Activated naive CD8-positive, alpha-beta T cell treated with anti-CD3 and anti-CD28 coated beads for 36 hours (primary cell): Measurements from ENCODE around the gene TAF4. TPM values are rescaled to one million over a fixed set of nuclear protein-coding genes. Genes with fewer than 3 reads are reported as not detected.
"Not testable (repeated sequence)": the region's sequence is repeated elsewhere in the genome, so short reads cannot be mapped to it uniquely, and the experiment has no call there.

Source experiments
- DNase-seq: peaks from one replicate; pipeline ENCODE4 v3.0.0; 2021
- H3K27ac Mint-ChIP-seq: one replicate; pipeline ENCODE4 v1.8.0; 2022; ENCODE audit warnings: mild to moderate bottlenecking, moderate library complexity, mixed read lengths
- H3K27me3 Mint-ChIP-seq: one replicate; pipeline ENCODE4 v1.8.0; 2022; ENCODE audit warnings: mild to moderate bottlenecking, mixed read lengths
- H3K36me3 Mint-ChIP-seq: one replicate; pipeline ENCODE4 v1.8.0; 2021; ENCODE audit warnings: mild to moderate bottlenecking, mixed read lengths
- H3K4me1 Mint-ChIP-seq: one replicate; pipeline ENCODE4 v1.8.0; 2021; ENCODE audit warnings: mixed read lengths
- H3K4me3 Mint-ChIP-seq: one replicate; pipeline ENCODE4 v1.8.0; 2022; ENCODE audit warnings: mild to moderate bottlenecking, moderate library complexity, mixed read lengths
- H3K9me3 Mint-ChIP-seq: one replicate; pipeline ENCODE4 v1.8.0; 2022; ENCODE audit warnings: mixed read lengths
- total RNA-seq, 2 experiments: library from RNA; stranded (reverse); gene quantifications; one replicate each; pipeline ENCODE4 v1.2.3, GENCODE V29; 2021

Gene TAF4
- total RNA-seq, 2 experiments from 2014 or later: 15.2 to 16.4 TPM

DNA sequence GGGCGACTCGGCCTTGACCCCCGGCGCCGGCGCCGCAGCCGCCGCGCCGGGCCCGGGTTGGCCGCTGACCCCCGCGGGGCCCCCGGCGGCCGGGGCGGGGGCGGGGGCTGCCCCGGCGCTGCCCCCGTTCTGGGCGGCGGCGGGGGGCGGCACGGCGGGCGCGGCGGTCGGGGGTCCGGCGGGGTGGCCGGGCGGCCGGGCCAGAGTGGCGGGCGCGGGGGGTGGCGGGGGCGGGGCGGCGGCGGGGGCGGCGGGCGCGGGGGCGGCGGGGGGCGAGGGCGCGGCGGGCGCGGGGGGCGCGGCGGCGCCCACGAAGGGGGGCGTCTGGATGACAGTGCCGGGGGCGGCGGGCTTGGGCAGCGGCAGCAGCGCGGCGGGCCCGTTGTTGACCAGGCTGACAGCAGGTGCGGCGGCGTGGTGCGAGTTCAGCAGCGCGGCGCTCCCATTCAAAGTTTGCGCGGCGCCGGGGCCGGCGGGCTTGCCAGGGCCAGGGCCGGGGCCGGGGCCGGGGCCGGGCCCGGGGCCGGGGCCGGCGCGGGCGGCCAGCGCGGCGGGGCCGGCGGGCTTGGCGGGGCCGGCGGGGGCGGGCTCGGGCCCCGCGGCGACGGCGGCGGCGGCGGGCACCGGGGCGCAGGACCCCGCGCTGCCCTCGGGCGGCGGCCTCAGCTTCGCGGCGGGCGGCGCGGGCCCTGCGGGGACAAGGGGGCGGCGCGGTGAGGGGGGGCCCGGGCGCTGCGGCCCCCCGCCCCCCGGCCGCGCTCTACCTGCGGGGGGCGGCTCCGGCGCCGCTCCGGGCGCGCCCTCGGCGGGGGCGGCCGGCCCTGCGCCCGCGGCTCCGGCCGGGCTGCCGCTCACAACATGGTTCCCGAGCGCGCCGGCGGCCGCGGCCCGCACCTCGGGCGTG lies 659 bp downstream of the TAF4 start:
- H3K27ac Mint-ChIP-seq: no peak overlapping the region
- no peak overlapping the region for H3K4me3 Mint-ChIP-seq
- no peaks in the 10 kb centered on the region for H3K9me3 Mint-ChIP-seq
- DNase-seq: peak; percentile 26
- H3K4me1 Mint-ChIP-seq: peaks cover 38% of the 10 kb centered on the region
- H3K36me3 Mint-ChIP-seq: peaks cover 3% of the 10 kb centered on the region
- no peaks in the 10 kb centered on the region for H3K27me3 Mint-ChIP-seq

DNA sequence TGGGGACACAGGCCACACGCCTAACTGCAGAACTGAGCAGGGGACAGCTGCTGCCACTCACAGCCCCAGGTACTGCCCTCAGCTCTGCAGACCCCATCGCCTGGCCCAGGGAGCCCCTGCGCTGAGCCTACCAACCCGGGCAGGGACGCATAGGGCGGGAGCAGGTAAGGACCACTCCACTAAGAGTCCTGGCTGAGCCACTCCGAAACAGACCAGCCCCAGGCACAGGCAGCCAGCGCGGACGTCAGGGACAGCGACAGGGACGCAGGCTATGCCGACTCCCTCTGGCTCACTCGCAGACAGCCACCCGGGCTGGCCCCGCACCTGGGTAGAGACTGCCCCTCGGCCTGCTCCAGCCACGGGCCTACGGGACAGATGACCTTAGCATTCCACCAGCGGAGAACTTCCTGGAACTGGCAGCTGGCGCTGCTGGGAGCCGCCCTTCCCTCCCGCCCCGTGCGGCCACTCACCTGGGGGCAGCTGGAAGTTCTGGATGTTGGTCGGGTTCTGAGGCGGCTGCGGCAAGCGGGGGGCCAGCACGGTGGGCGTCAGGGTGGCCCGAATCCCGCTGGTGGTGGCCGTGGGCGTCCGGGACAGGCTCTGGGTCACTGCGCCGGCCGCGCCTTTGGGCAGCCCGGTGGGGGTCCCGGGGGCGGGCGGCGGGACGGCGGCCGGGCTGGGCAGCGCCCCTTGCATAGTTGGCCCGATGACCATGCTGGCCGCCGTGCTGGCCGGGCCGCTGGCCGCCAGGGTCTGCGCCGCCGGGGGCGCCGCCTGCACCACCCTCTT lies 1.5 kb downstream of the TAF4 start:
- Mint-ChIP-seq H3K4me3 (peak overlapping the region; percentile 72), H3K9me3 (no peaks in the 10 kb centered on the region), H3K27me3 (no peaks in the 10 kb centered on the region), H3K4me1 (peaks cover 43% of the 10 kb centered on the region), H3K27ac (peak overlapping the region; percentile 69), H3K36me3 (peaks cover 3% of the 10 kb centered on the region)
- no peak for DNase-seq

DNA sequence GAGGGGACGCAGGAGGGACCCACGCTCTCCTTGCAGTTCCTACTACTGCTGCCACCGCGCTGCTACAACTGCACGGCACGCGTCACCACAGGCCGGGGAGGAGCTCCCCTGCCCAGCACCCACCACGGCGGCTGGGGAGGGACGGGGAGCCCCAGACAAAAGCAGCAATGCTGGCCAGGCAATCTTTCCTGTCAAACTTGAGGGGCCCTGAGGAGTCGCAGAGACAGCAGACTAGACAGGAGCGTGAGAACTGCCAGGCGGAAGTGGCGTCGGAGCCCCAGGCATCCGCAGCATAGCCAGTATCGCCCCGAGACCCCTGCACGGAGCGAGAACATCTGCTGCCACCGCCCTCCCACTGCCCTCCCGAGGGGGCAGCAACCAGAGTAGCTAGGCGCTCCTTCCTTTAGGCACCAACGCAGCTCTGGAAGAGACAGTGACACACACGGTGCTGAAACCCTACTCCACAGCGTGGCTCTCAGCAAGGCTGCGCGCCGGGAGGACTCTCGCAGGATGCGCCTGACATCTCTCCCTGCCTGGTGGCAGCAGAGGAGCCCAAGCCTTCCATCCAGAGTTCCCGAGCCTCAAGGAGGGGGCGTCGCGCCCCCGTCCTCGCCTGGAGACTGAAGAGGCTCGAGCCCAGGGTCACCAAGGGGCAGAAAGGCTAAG lies 2.2 kb downstream of the TAF4 start:
- no peak for DNase-seq
- peaks cover 3% of the 10 kb centered on the region for H3K36me3 Mint-ChIP-seq
- no peaks in the 10 kb centered on the region for H3K9me3 Mint-ChIP-seq
- no peaks in the 10 kb centered on the region for H3K27me3 Mint-ChIP-seq
- peaks cover 46% of the 10 kb centered on the region for H3K4me1 Mint-ChIP-seq
- no peak overlapping the region for H3K27ac Mint-ChIP-seq
- peak overlapping the region; percentile 72 for H3K4me3 Mint-ChIP-seq

DNA sequence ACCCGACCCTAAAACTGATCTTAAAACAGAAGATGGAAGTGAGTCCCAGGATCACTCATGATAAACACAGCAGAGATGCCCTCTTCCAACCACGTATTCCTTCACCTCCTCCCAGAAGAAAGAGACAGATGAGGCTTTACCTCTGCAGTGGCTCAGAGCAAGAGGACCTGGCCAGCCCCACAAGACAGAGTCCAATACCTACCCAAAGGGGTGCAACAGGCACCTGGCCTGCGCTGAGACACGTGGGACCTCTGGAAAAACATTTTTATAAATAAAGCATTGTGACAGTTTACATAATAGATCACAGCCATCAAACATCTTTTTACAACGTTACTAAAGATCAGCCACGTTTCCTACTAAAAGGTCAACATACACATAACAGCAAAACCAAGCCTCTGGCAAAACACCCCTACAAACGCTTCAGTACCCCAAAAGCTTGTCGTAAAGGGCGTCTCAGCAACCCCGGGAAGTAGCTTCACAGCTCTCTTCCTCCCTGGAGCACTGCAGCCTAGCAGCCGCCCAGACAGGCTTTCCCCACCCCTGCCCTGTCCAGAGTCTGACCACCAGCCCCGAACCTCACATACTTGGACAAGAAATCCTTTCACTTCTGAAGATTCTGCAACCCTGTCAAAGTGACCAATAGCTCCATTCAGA lies 2.9 kb downstream of the TAF4 start:
- Mint-ChIP-seq H3K9me3 (no peaks in the 10 kb centered on the region), H3K27me3 (no peaks in the 10 kb centered on the region), H3K4me3 (peak overlapping the region; percentile 22), H3K4me1 (peaks cover 43% of the 10 kb centered on the region), H3K36me3 (peaks cover 3% of the 10 kb centered on the region), H3K27ac (no peak overlapping the region)
- DNase-seq: no peak

DNA sequence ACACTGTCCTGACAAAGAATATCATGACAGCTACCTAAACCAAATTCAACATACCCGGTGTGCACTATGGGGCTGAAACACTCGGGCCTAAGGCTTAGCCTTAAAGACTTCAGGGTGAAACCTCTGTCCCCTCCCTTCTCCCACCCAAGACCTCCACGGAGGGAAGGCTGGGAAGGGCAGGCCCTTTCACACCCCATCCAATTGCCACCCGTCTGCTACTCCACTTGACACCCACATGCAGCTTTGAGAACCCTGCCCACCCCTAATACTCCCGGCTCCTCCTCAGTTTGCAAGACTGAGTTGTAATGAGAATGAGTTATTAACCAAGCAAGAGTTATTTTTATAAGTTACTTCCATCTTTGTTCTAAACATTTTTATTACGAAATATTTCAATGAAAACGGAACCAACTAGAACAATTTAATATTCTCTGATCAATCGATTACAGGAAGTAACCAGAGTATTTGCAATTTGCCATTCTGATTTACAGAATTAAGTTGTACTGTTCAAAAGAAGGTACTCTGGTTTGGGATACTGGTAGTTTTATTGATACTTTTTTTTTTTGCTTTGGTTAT lies 3.7 kb downstream of the TAF4 start:
- peaks cover 40% of the 10 kb centered on the region for H3K4me1 Mint-ChIP-seq
- peaks cover 3% of the 10 kb centered on the region for H3K36me3 Mint-ChIP-seq
- H3K27ac Mint-ChIP-seq: peak overlapping the region; percentile 25
- no peaks in the 10 kb centered on the region for H3K27me3 Mint-ChIP-seq
- H3K4me3 Mint-ChIP-seq: no peak overlapping the region
- no peak for DNase-seq
- H3K9me3 Mint-ChIP-seq: no peaks in the 10 kb centered on the region

DNA sequence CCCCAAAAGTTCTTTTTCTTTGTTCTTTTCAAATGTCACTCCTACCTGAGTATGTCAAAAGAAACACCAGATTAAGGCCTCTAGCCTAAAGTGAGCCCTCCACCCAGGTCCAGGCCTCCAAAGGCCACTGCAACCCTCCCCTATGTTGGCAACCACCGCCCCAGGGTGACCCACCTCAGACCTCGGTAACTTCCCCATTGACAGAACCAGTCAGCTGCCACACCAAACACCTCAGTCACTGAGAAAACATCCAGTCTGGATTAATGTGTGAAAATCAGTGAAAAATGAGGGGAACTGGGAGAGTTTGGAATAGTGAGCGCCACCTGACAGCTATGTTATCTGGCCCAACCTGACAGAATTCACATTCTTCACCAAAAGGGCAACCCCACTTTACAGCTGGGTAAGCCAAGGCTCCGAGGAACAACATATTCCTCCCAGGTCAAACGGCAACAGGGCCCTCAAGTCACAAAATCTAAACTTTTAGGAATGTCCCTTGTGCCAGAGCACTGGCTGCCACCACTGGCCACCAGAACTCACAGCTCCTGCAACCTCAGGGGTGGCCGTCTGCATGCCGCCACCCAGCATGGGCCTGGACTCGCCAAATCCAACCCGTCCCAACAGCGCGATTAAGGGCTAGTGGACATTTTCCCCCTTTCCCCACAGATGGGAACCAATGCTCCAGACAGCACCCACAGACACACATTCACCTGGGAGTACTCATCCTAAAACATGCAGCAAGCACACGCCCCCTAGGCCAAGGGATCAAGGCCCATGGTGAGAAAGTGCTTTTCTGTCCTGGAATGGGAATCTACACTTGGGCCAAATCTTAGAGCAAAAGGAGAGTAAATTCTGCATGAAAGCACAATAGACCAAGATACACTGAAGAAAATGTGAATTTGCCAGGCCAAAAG lies 4.8 kb downstream of the TAF4 start:
- H3K27me3 Mint-ChIP-seq: no peaks in the 10 kb centered on the region
- H3K4me1 Mint-ChIP-seq: peaks cover 39% of the 10 kb centered on the region
- H3K9me3 Mint-ChIP-seq: no peaks in the 10 kb centered on the region
- H3K27ac Mint-ChIP-seq: no peak overlapping the region
- no peak overlapping the region for H3K4me3 Mint-ChIP-seq
- peaks cover 3% of the 10 kb centered on the region for H3K36me3 Mint-ChIP-seq
- no peak for DNase-seq

DNA sequence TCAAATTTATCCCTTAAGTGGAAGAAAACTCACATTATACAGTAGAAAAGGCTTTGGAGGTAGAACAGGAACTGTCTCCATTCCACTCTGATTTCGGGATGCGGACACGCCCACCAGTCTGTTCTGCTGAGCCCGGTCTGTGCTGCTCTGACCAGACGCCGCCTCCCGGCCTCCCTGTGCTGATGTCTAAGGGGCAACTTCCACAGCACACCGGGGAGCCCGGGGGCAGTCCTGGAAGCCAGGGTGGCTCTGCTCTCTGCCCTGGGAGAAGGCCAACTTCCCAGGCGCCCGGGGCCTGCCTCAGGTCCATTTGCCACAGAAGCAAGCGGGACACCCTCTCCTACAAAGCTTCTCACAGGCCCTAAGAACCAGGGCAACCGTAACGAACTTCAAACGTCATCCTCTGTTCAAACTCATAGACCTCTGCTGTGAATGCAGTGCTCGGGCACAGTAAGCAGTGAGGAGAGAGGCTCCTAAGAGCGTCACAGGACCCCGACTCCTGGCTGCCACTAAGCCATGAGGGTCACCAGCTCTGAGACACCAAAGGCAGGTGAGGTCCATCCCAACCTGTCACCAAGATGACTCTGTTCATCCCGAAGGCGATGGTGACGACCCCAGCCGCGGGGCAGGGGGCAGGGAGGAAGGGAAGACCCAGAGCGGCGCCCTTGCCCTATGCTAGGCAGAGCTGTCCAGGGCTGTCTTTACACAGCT lies 5.6 kb downstream of the TAF4 start:
- no peak for DNase-seq
- Mint-ChIP-seq H3K36me3 (peaks cover 3% of the 10 kb centered on the region), H3K9me3 (no peaks in the 10 kb centered on the region), H3K4me3 (no peak overlapping the region), H3K27ac (no peak overlapping the region), H3K4me1 (peaks cover 42% of the 10 kb centered on the region), H3K27me3 (no peaks in the 10 kb centered on the region)

DNA sequence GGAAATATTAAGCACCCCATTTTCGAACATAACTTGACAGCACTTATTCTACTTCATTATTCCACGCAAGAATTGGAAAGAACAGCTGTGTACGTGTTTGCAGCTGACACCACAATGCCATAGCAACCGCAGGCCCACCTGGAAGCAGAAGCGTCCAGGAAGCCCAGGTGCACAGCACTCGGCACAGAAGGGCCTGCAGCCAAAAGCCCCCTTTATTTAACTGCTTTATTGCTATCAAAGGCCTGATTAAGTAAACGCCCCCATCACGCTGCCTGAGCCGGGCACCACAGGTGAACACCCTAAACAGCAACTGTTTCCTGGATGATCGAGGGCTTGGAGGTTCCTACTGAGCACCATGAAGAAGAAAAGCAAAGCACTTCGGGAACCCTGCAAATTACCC lies 6.3 kb downstream of the TAF4 start:
- H3K27ac Mint-ChIP-seq: no peak overlapping the region
- no peaks in the 10 kb centered on the region for H3K27me3 Mint-ChIP-seq
- H3K36me3 Mint-ChIP-seq: peaks cover 4% of the 10 kb centered on the region
- no peak for DNase-seq
- H3K9me3 Mint-ChIP-seq: no peaks in the 10 kb centered on the region
- H3K4me1 Mint-ChIP-seq: peaks cover 46% of the 10 kb centered on the region
- no peak overlapping the region for H3K4me3 Mint-ChIP-seq

DNA sequence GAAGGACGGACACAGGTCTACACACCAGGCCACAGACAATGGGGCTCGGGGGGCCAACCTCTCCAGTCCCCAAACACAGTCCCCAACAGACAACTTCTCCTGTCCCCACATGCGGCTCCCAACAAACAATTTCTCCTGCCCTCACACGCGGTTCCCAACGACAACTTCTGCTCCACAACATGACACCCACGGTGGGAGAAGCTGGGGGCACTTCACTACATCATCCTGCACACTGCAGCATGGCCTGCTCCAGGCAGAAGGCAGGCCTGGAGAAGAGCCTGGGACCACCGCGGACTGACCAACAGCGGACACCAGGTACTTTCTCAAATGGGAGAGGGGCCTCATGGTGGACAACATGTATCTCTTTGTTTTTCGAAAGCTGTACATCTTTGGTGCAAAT lies 6.7 kb downstream of the TAF4 start:
- Mint-ChIP-seq H3K4me3 (no peak overlapping the region), H3K27ac (no peak overlapping the region), H3K4me1 (peaks cover 50% of the 10 kb centered on the region), H3K36me3 (peaks cover 4% of the 10 kb centered on the region), H3K27me3 (no peaks in the 10 kb centered on the region), H3K9me3 (no peaks in the 10 kb centered on the region)
- DNase-seq: no peak

DNA sequence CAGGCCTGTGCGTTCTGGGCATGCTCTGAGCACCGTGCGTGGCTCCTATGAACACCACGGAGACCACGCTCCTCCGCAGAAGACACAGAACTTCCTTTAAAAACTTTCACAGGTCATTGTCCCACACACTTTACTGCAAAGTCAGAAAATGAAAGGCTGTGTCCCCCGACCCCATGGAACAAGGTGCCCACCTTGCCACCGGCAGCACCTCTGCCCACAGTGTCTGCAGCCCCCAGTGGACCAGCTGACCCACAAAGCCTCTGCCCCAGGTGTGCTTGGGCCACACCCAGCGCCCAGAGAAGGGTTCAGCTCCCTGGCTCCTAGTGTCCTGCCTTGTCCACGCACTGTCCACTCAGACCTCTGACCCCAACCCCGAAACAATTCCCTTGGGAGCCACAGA lies 8.7 kb downstream of the TAF4 start:
- no peak overlapping the region for H3K27ac Mint-ChIP-seq
- H3K4me1 Mint-ChIP-seq: peaks cover 44% of the 10 kb centered on the region
- no peak for DNase-seq

DNA sequence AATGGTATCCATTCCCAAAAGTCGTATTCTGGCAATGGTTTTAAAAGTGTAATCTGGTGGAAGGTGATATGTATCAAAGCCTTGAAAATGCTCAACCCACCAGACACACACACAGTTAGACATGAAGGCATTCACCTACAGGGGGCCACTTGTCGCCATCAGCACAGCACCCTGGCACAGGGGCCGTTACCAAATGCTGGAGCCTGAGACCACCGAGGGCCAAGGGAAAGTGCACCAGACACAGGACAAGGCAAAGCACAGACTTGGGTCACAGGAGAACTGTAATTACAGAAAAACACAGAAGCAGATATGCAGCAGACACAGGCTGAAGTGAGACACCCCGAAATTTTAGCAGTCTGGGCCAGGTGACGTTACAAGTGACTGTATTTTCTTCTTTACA lies 9.3 kb downstream of the TAF4 start:
- no peak for DNase-seq
- H3K27ac Mint-ChIP-seq: no peak overlapping the region
- no peaks in the 10 kb centered on the region for H3K27me3 Mint-ChIP-seq
- H3K36me3 Mint-ChIP-seq: peaks cover 4% of the 10 kb centered on the region
- no peaks in the 10 kb centered on the region for H3K9me3 Mint-ChIP-seq
- H3K4me1 Mint-ChIP-seq: peaks cover 40% of the 10 kb centered on the region
- no peak overlapping the region for H3K4me3 Mint-ChIP-seq

More for the DNA sequence above, 8.7 kb downstream of the TAF4 start:
- Mint-ChIP-seq H3K4me3 (no peak overlapping the region), H3K27me3 (no peaks in the 10 kb centered on the region), H3K9me3 (no peaks in the 10 kb centered on the region), H3K36me3 (peaks cover 4% of the 10 kb centered on the region)

DNA sequence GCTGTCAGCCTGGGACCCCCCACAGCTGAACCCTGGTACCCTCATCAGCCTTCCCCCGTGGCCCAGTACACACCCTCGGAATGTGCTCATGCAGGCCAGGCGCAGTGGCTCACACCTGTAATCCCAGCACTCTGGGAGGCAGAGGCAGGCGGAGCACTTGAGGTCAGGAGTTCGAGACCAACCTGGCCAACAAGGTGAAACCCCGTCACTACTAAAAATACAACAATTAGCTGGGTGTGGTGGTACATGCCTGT lies 9.9 kb downstream of the TAF4 start:
- not testable (repeated sequence) for H3K36me3 Mint-ChIP-seq, H3K9me3 Mint-ChIP-seq, H3K4me3 Mint-ChIP-seq, H3K27me3 Mint-ChIP-seq, DNase-seq, H3K27ac Mint-ChIP-seq
- H3K4me1 Mint-ChIP-seq: peaks cover 39% of the 10 kb centered on the region

DNA sequence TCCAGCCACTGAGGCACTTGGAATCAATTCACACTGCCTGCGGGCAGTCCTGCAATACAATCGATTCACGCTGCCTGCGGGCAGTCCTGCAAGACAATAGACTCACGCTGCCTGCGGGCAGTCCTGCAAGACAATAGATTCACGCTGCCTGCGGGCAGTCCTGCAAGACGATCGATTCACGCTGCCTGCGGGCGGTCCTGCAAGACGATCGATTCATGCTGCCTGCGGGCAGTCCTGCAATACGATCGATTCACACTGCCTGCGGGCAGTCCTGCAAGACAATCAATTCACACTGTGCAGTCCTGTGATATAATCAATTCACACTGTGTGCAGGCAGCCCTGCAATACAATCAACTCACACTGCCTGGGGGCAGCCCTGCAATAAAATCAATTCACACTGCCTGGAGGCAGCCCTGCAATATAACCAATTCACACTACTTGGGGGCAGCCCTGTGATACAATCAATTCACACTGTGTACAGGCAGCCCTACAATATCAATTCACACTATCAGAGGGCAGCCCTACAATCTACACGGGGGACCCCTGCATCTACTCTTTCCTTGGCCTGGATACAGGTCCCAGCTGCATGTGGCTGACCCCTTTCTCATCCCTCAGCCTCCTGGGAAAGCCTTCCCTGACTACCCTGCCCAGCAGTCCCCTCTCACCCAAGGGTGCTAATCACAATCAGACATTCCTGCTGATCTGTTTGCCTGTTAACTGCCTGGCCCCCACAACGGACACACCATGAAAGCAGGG lies 10.4 kb downstream of the TAF4 start:
- Mint-ChIP-seq H3K36me3 (peaks cover 1% of the 10 kb centered on the region), H3K4me3 (no peak overlapping the region), H3K9me3 (no peaks in the 10 kb centered on the region), H3K27me3 (no peaks in the 10 kb centered on the region), H3K27ac (no peak overlapping the region), H3K4me1 (peaks cover 39% of the 10 kb centered on the region)
- DNase-seq: no peak
